Activated CD4-positive, alpha-beta T cell treated with anti-CD3 and anti-CD28 coated beads, Interleukin-2, amount 50 U/mL, for 1 hour (primary cell): ENCODE data around the gene CDC42SE2.
"Not testable (repeated sequence)": the region's sequence is repeated elsewhere in the genome, so short reads cannot be mapped to it uniquely, and the experiment has no call there.

ENCODE experiments used
- DNase-seq: peaks from one replicate; pipeline ENCODE4 v3.0.0-alpha.2; 2020

CDC42SE2 gene

DNA sequence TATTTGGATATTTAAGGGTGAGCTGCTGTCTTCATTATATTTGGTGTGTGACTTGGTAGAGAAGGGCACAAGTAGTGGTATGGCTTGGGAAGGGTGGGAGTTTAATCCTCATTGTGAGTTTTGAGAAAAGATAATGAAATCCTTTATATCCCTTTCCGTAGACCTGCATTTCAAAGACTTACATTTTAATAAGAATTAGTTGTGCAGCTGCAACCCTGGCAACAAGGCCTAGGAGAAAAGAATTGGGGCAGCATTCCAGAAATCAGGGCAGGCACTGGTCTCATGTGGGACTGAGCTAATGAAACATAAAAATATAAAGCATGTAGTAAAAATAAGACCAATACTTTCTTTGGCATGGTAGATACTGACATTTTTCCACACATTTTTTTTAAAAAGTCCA, 60.5 kb downstream of the CDC42SE2 start:
- DNase-seq: no peak

DNA sequence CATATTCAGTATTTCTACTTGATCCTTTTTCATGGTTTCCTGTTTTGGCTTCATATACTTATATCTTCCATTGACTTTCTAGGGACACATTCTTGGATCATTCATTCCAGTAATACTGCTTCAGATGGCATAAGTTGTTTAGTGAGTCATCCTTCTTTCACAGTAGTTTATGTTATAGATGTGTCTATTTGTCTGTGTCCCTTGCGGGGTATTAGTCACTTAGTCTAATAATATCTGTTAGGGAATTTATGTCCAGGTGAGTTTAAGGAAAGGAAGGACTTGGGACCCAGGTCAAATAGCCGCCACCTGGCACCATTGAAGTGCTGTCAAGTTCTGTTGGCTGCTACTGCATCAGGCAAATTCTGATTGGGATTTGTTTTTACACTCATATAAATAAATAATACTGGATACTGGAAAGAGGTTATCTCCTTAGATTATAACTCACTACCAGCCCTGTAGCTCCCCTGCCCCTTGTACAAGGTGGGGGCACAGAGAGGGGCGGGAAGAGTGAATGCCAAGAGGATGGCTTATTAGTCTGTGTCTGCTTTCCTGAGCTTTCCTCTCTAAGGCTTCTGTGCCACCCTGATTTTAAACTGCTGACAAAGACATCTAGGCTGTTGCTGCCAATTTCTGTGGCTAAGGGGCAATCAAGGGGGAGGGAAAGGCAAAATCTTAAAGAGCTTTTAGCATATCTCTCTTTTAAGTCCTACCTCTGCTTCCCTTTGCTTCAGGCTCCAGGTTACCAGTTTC, 64.9 kb downstream of the CDC42SE2 start:
- no peak for DNase-seq

DNA sequence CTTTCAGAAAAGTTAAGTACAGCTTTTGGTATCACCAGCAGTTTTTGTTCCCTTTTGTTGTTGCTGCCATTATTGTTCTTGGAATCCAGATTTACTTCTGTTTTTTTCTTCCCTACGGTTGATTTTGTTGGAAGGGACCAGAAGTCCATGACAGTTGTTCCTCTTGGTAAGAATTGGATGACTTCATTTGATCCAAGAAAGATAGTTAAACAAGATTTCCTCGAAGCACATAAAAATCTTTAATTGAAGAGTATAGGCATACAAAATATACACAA, 65.4 kb downstream of the CDC42SE2 start:
- no peak for DNase-seq

DNA sequence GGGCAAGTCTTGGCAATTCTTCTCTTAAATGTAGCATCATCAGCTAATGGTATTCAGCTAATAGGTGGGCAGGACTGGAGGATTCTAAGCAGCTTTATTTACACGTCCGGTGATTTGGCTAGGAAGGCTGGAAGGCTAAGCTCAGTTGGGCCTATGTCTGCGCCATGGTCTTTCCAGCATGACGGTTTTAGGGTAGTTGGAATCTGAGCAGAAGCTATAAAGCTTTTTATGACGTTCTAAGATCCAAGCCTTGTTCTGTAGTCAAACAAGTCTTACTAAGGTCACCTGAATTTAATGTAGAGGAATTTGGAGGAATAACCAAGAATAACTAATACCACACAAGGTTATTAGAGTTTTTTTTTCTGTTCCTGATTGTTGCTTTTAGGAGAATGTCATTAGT, 66.2 kb downstream of the CDC42SE2 start:
- no peak for DNase-seq

DNA sequence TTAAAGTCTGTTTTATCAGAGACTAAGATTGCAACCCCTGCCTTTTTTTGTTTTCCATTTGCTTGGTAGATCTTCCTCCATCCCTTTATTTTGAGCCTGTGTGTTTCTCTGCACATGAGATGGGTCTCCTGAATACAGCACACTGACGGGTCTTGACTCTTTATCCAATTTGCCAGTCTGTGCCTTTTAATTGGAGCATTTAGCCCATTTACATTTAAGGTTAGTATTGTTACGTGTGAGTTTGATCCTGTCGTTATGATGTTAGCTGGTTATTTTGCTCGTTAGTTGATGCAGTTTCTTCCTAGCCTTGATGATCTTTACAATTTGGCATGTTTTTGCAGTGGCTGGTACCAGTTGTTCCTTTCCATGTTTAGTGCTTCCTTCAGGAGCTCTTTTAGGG, 71.9 kb downstream of the CDC42SE2 start:
- not testable (repeated sequence) for DNase-seq

DNA sequence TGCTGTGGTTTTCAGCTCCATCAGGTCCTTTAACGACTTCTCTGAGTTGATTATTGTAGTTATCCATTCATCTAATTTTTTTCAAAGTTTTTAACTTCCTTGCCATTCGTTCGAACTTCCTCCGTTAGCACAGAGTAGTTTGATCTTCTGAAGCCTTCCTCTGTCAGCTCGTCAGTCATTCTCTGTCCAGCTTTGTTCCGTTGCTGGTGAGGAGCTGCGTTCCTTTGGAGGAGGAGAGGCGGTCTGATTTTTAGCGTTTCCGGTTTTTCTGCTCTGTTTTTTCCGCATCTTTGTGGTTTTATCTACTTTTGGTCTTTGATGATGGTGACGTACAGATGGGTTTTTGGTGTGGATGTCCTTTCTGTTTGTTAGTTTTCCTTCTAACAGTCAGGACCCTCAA, 72.9 kb downstream of the CDC42SE2 start:
- not testable (repeated sequence) for DNase-seq

DNA sequence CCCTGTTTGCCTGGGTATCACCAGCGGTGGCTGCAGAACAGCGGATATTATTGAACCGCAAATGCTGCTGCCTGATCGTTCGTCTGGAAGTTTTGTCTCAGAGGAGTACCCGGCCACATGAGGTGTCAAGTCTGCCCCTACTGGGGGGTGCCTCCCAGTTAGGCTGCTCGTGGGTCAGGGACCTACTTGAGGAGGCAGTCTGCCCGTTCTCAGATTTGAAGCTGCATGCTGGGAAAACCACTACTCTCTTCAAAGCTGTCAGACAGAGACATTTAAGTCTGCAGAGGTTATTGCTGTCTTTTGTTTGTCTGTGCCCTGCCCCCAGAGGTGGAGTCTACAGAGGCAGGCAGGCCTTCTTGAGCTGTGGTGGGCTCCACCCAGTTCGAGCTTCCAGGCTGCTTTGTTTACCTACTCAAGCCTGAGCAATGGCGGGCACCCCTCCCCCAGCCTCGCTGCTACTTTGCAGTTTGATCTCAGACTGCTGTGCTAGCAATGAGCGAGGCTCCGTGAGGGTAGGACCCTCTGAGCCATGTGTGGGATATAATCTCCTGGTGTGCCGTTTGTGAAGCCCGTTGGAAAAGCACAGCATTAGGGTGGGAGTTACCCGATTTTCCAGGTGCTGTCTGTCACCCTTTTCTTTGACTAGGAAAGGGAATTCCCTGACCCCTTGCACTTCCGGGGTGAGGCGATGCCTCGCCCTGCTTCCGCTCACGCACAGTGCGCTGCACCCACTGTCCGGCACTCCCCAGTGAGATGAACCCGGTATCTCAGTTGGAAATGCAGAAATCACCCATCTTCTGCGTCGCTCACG, 73.6 kb downstream of the CDC42SE2 start:
- peak; percentile 38 for DNase-seq

DNA sequence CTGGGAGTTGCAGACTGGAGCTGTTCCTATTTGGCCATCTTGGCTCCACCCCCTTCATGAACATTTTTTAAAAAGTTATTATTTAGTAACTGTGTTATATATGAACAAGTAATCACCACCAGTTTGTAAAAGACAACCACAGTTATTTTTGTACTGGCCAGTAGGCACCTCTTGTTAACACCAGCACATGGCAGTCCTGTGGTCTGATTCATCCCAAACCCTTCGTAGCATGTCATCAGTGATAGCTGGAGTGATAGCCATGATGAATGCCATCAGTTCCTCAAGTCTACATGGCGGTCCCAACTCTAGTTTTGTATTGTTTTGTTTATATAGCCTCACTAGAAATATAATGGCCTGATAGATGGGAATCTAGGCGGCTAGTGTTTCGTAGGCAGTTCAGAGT, 74.2 kb downstream of the CDC42SE2 start:
- DNase-seq: no peak

DNA sequence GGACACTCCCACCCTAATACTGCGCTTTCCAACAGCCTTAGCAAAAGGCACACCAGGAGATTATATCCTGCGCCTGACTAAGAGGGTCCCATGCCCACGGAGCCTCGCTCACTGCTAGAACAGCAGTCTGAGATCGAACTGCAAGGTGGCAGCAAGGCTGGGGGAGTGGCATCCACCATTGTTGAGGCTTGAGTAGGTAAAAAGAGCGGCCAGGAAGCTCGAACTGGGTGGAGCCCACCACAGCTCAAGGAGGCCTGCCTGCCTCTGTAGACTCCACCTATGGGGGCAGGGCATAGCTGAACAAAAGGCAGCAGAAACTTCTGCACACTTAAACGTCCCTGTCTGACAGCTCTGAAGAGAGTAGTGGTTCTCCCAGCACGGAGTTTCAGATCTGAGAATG, 80.4 kb downstream of the CDC42SE2 start:
- not testable (repeated sequence) for DNase-seq

DNA sequence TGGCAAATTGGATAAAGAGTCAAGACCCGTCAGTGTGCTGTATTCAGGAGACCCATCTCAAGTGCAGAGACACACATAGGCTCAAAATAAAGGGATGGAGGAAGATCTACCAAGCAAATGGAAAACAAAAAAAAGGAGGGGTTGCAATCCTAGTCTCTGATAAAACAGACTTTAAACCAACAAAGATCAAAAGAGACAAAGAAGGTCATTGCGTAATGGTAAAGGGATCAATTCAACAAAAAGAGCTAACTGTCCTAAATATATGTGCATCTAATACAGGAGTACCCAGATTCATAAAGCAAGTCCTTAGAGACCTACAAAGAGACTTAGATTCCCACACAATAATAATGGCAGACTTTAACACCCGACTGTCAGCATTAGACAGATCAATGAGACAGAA, 82.4 kb downstream of the CDC42SE2 start:
- DNase-seq: not testable (repeated sequence)

DNA sequence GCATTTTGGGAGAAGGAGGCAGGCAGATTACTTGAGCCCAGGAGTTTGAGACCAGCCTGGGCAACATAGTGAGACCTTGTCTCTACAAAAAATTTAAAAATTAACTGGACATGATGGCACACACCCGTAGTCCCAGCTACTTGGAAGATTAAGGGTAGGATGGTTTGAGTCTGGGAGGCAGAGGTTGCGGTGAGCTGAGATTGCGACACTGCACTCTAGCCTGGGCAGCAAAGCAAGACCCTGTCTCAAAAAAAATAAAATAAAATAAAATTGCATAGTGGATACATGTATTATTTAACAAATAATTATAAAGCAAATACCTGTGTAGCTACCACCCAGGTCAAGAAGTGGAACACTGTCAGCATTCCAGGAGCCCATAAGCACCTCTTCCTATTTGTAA, 90.1 kb downstream of the CDC42SE2 start:
- DNase-seq: no peak

DNA sequence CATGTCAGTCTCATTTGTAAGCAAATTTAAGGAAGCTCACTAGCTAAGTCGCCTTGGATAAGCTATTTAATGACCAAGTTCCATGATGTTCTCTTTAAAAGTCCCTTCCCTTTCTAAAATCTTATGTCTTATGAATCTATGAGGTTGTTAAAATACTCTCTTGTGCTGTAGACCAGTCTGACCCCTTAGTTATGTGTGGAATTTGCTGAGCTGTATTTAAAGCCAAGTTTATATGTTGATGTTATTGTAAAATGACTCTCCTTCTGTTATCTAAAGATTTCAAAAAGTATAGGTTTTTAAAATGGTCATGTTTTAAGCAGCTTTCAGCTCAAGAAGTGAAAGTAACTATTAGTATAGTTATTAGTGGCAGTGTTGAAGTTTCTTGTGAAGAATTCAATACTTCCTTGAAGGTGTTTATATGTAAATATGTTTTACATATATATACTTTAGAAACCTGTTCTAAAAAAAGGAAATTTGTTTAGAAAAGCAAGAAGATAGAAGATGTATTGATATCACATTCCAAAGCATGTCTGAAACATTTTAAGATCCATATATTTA, 92.2 kb downstream of the CDC42SE2 start:
- DNase-seq: no peak

DNA sequence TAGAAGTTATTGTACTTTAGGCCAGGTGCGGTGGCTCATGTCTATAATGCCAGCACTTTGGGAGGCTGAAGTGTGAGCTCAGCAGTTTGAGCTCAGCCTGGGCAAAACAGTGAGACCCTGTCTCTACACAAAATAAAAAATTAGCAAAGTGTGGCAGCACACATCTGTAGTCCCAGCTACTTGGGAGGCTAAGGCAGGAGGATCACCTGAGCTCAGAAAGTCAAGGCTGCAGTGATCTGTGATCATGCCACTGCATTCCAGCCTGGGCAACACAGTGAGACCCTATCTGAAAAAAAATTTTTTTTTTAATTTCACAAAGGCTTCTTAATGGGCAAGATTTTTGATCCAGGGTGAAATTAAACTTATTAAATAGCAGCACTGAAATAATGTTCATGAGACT, 92.8 kb downstream of the CDC42SE2 start:
- no peak for DNase-seq

DNA sequence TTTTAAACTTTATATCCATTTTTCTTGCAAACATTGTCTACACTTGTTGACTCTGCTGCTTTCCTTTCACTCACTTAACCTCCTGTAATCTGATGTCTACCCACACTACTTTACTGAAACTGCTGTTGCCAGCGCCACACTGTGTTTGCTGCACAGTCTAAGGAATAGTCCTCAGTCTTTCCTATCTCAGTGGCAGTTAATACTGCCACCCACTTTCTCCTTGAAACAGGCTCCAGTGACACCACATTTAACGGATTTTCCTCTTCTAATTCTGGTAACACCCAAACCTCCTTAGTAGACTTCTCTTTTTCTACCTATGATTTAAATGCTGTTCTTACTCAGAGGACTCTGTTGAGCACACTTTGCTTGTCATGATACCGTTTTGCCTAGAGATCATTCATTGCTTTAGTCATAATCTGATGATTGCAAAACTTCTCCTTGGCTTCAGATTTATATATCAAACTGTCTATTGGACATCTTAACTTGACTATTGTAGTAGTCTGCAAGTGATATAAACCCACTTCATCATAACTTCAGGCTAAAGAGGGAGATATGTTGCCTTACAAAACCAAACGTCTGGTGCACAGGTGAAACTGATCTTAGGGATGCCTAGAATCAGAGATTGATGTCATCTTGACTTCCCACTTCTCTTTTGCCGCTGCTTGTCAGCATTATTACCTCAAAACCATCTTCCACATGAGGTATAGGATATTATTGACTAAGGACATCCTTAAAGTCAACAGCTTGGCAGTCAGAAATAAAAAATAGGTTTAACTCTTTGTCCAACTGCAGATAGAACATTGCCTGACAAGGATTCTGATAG, 94.1 kb downstream of the CDC42SE2 start:
- DNase-seq: peak; percentile 27

DNA sequence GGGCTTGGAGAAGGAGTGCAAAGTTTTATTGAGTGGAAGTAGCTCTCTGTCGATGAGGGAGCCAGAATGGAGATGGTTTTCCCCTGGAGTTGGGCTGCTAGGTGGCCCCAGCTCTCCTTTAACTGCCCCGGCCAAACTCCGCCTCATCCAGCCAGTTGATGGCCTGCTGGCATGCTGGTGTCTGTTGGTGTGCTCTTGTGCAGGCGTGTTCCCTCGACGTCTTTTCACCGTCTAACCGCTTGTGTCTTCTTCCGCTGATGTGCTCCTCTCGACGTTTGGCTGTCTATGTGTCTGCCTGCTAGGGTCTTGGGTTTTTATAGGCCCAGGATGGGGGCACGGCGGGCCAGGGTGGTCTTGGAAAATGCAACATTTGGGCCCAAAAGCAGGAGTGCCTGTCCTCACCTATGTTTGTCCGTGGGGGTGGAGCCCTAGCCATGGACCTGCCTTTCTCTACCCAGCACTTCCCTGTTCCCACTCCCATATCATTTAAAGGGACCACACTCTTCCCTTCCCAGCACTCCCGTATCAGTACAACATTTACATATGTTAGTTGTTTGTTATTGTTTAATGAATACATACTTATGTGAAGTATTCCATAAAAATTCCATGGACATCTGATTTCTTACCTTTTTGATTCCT, 97.9 kb downstream of the CDC42SE2 start:
- no peak for DNase-seq

DNA sequence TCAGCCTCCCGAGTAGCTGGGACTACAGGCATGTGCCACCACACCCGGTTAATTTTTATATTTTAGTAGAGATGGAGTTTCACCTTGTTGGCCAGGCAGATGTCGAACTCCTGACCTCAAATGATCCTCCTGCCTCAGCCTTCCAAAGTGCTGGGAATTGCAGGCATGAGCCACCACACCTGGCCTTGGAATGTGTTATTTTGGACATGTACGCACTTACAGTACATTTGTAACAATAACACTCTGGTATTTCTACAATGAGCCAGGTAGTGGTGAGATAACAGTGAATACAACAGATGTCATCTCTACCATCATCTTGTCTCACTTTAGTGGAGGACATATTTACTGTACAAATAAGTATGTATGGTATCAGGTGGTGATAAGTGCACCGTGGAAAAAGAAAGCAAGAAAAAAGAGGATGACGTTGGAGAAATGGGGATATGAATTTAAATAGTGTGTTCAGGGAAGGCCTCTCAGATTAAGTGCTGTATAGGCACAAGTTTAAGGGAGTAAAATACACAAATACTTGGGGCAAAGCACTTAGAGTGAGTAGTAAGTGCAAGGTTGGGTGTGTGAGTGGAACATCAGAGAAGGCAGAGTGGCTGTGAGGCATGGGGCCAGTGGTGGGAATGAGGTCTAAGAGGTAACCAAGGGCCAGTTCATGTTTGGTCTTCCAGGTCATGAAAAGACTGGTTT, 100.1 kb downstream of the CDC42SE2 start:
- DNase-seq: no peak

DNA sequence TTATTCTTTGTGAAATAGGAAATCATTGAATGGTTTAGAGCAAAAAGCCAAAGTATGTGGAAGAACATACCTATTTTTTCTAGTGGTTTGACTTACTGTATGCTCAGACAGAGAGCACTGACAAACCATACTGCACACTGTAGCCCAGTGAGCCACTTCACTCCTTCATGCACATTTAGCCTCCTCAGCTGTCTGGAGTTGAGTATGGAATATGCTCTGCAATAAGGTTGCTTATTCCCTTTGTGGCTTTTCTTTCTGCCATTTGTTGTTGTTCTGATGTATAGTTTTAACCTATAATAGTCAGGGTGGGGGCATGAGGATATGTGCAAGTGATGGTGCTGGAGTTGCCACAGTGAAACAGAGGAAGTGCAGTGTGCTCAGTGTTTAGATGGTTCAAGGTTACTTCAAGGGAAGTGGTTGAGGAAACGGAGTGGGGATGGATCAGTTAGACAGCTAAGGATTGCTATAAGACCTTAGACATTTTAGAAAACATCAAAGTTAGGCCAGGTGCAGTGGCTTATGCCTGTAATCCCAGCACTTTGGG, 100.7 kb downstream of the CDC42SE2 start:
- no peak for DNase-seq

DNA sequence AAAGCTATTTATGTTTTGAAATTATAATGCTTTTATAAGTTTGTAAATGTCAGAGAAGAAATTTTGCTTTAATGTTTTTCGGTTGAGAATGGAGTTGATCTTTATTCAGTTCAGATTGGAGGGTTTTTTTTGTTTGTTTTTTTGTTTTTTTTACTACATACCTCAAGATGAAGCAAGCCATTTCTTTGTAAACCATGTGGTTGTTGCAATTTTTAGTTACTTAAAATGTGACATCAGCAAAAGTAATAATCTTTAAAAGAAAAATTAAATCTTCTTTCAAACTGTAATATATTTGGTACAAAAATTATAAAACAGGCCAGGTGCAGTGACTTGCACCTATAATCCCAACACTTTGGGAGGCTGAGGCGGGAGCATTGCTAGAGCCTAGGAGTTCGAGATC, 102.6 kb downstream of the CDC42SE2 start:
- DNase-seq: no peak

DNA sequence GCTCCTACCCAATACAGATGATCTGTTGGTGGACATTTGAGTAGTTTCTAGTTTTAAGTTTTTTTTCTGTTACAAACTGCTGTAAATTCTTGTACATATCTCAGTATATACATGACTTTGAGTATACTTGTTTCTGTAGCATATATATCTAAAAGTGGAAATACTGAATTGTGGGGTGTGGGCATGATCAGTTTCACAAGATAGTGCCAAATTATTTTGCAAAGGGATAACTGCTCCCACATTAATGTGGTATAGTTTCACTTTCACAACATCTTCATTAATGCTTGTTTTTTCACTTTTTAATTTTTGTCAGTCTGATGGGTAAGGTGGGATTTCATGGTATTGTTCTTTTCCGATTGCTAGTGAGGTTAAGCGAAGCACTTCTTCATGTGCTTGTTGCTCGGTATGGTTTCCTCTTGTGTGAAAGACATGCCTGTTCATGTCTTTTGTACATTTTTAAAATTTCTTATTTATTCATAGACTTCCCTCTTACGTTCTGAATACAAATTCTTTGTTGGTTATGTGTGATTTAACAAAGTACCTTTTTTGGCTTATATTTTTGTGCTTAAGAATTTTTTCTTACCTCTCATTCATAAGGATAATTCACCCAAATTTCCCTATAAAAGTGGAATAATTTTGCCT, 103.5 kb downstream of the CDC42SE2 start:
- DNase-seq: no peak

DNA sequence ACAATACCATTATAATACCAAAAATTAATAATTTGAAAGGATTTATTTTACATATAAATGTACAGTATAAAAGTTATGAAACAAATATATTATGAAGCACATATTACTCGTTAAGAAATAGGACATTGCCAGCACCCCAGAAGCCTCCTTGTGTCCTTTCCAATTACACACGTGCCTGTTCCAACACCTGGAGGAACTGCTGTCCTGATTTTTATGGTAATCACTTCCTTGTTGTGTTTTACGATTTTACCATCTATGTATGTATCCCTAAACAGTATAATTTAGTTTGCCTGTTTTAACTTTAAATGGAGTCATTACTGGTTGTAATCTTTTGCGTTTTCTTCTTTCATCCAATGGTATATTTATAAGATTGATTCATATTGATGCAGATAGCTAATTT, 105.0 kb downstream of the CDC42SE2 start:
- DNase-seq: no peak

DNA sequence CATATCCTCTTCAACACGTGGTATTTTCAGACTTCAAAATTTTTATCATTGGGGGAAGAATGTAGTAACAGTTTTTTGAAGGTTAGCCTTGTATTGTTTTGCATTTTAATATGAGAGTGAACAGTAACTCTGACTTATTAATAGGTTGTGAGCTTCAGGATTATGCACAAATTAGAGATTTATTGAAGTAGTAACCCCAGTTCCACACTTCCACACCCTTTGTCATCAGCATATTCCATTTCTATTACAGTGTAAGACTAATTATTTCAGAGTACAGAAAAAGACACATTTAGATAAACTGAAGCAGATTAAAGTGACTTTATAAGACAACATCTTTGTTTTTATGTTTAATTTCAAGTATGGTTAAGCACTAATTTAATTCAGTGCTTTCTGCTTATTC, 105.7 kb downstream of the CDC42SE2 start:
- DNase-seq: no peak

DNA sequence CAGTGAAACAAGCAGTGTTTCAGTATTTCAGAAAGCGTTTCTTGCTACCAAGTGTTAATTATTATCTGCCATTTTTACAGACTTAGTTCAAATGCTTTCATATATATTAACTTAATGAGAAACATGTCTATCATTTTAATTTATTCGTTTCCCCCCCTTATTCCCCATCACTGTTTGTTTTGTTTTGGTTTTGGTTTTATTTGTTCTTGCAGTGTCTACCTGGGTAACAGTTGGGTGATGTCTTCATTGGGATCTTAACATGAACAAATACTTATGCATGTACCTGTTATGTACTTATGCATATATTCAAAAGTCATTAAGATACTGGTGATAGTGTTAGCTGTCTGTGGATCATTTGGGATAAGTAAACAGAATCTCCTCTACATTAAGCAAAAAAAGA, 108.0 kb downstream of the CDC42SE2 start:
- DNase-seq: no peak
